HG03571 (cell line): ENCODE data around the gene SSR4.
A peak's percentile ranks its signal among the peaks of the same experiment; 100 is the strongest.
"Not testable (repeated sequence)": the region's sequence is repeated elsewhere in the genome, so short reads cannot be mapped to it uniquely, and the experiment has no call there.

Source experiments
- ATAC-seq: cut with Tn5 transposase; IDR thresholded peaks from one replicate; pipeline ENCODE4 v1.9.1; 2021; ENCODE audit not compliant: unreplicated experiment

SSR4 gene

GRCh38 chrX:153794018-153794896, at the start of gene SSR4, which contains the start of gene IDH3G:
SSR4 (plus strand) TSS chrX:153794668; CDS start chrX:153794688, 20 bp downstream.
IDH3G (minus strand) TSS chrX:153794375; CDS start chrX:153794326, 49 bp downstream.
- peak; percentile 88 for ATAC-seq

- ATAC-seq: not testable (repeated sequence)
These were observed 49.4 kb upstream of the SSR4 start for GRCh38 chrX:153745067-153745433.

GRCh38 chrX:153746359-153746758, 48.1 kb upstream of the SSR4 start:
- ATAC-seq: no peak

- not testable (repeated sequence) for ATAC-seq
These were observed 47.5 kb upstream of the SSR4 start for GRCh38 chrX:153746991-153747390.

GRCh38 chrX:153749017-153749416, 45.5 kb upstream of the SSR4 start:
- not testable (repeated sequence) for ATAC-seq

- ATAC-seq: no peak
These were observed 44.2 kb upstream of the SSR4 start for GRCh38 chrX:153750127-153750774.

- no peak for ATAC-seq
These were observed 39.3 kb upstream of the SSR4 start for GRCh38 chrX:153755136-153755535.

GRCh38 chrX:153761863-153762262, 32.6 kb upstream of the SSR4 start:
- no peak for ATAC-seq

- no peak for ATAC-seq
These were observed 31.8 kb upstream of the SSR4 start for GRCh38 chrX:153762626-153763173.

GRCh38 chrX:153763298-153763932, 31.1 kb upstream of the SSR4 start:
- ATAC-seq: no peak

- no peak for ATAC-seq
These were observed 30.3 kb upstream of the SSR4 start, which contains the start of gene PLXNB3 for GRCh38 chrX:153763989-153764755. PLXNB3 (plus strand) TSS chrX:153764249; CDS start chrX:153765536, 1,287 bp downstream.

- no peak for ATAC-seq
These were observed 29.7 kb upstream of the SSR4 start for GRCh38 chrX:153764786-153765137.

- ATAC-seq: no peak
These were observed 29.1 kb upstream of the SSR4 start for GRCh38 chrX:153765138-153766079.

- ATAC-seq: no peak
These were observed 28.2 kb upstream of the SSR4 start for GRCh38 chrX:153766098-153766817.

- no peak for ATAC-seq
These were observed 27.4 kb upstream of the SSR4 start for GRCh38 chrX:153766871-153767673.

- ATAC-seq: no peak
These were observed 26.8 kb upstream of the SSR4 start for GRCh38 chrX:153767674-153768055.

GRCh38 chrX:153768311-153769157, 25.9 kb upstream of the SSR4 start:
- ATAC-seq: no peak
